ENCODE results near the gene GSTO2.

DNA sequence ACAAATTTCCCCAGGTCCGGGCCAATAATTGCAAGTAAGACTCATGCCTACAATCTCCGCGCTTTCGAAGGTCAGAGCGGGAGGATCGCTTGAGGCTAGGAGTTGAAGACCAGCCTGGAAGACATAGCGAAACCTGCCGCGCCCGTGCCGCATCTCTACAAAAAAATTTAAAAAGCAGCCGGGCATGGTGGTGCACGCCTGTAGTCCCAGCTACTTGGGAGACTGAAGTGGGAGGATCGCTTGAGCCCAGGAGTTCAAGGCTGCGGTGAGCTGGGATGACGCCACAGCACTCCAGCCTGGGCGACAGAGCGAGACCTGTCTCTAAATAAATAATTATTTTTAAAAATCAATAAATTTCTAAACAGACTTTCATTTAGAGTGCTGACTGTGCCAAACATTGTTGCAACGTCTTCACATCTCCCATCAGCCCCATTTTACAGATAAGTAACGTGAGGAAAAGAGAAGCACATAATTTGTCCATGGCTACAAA, 36.3 kb upstream of the GSTO2 start:
- TF ChIP-seq, protein P1, sequence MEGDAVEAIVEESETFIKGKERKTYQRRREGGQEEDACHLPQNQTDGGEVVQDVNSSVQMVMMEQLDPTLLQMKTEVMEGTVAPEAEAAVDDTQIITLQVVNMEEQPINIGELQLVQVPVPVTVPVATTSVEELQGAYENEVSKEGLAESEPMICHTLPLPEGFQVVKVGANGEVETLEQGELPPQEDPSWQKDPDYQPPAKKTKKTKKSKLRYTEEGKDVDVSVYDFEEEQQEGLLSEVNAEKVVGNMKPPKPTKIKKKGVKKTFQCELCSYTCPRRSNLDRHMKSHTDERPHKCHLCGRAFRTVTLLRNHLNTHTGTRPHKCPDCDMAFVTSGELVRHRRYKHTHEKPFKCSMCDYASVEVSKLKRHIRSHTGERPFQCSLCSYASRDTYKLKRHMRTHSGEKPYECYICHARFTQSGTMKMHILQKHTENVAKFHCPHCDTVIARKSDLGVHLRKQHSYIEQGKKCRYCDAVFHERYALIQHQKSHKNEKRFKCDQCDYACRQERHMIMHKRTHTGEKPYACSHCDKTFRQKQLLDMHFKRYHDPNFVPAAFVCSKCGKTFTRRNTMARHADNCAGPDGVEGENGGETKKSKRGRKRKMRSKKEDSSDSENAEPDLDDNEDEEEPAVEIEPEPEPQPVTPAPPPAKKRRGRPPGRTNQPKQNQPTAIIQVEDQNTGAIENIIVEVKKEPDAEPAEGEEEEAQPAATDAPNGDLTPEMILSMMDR (IDR thresholded peaks at IDR 0.05 in 4 of 5, conservative IDR thresholded peaks at IDR 0.05 in 1 of 5), result no peak
- no peak for TF ChIP-seq POLR2A (IDR thresholded peaks at IDR 0.05)

All from gastrocnemius medialis (tissue), 4 donors.